Effector memory CD8-positive, alpha-beta T cell (primary cell): ENCODE results near the gene PLCD1.

Experiments
- ATAC-seq: fragments of 150-1000 bp; cut with Tn5 transposase; replicated peaks from 2 replicates; pipeline ENCODE4 v1.10.0; 2021; ENCODE audit warnings: mild to moderate bottlenecking, moderate library complexity
- DNase-seq, 3 experiments: peaks; one replicate each; pipeline ENCODE4 v3.0.0; 2021
- H3K27ac Mint-ChIP-seq, 2 donors: one replicate each; pipeline ENCODE4 v1.8.0; 2022; ENCODE audit warnings: mild to moderate bottlenecking in 2 of 2, mixed read lengths in 2 of 2, moderate library complexity in 2 of 2
- H3K27me3 Mint-ChIP-seq, 2 donors: one replicate each; pipeline ENCODE4 v1.8.0; 2022; ENCODE audit warnings: mixed read lengths in 2 of 2
- H3K36me3 Mint-ChIP-seq: one replicate; pipeline ENCODE4 v1.8.0; 2022; ENCODE audit warnings: mild to moderate bottlenecking, moderate library complexity, mixed read lengths; ENCODE audit not compliant: insufficient read depth
- H3K4me1 Mint-ChIP-seq, 2 donors: one replicate each; pipeline ENCODE4 v1.8.0; 2022; ENCODE audit warnings: low read depth in 2 of 2, mixed read lengths in 2 of 2
- H3K4me3 Mint-ChIP-seq, 2 donors: one replicate each; pipeline ENCODE4 v1.8.0; 2022; ENCODE audit warnings: mild to moderate bottlenecking in 2 of 2, mixed read lengths in 2 of 2, moderate library complexity in 2 of 2
- H3K9me3 Mint-ChIP-seq, 2 donors: one replicate each; pipeline ENCODE4 v1.8.0; 2022; ENCODE audit warnings: mixed read lengths in 2 of 2

The PLCD1 gene

DNA sequence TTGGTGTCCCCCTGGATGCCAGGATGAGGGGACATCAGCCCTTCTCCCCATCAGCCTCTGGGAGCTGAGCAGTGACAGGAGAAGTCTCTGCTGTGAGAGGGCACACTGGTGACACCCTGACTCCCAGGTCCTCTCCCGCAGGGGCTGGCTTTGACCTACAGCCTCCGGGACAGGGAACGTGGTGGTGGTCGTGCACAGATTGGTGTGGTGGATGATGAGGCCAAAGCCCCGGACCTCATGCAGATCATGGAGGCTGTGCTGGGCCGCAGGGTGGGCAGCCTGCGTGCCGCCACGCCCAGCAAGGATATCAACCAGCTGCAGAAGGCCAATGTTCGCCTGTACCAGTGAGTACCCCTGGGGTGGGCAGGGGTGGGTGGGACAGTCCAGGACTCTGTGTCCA lies 32.1 kb downstream of the PLCD1 start:
- Mint-ChIP-seq H3K27me3 (no peaks in the 10 kb centered on the region), H3K4me1 (peaks cover 53 to 56% of the 10 kb centered on the region in 2 donors), H3K9me3 (no peaks in the 10 kb centered on the region), H3K36me3 (peaks cover 18% of the 10 kb centered on the region), H3K4me3 (peak overlapping the region in 1 of 2 donors; percentile 62), H3K27ac (peak overlapping the region; percentile 89 to 92)
- DNase-seq (no peak), ATAC-seq (no peak)

GRCh38 chr3:37996785-37997301 lies 32.6 kb downstream of the PLCD1 start:
- Mint-ChIP-seq H3K27me3 (no peaks in the 10 kb centered on the region), H3K4me3 (peak overlapping the region; percentile 40 to 62), H3K9me3 (no peaks in the 10 kb centered on the region), H3K36me3 (peaks cover 15% of the 10 kb centered on the region), H3K27ac (peak overlapping the region; percentile 78 to 89), H3K4me1 (peaks cover 53 to 56% of the 10 kb centered on the region in 2 donors)
- peak; percentile 63 for ATAC-seq
- peak; percentile 80 to 84 (median 83) for DNase-seq

DNA sequence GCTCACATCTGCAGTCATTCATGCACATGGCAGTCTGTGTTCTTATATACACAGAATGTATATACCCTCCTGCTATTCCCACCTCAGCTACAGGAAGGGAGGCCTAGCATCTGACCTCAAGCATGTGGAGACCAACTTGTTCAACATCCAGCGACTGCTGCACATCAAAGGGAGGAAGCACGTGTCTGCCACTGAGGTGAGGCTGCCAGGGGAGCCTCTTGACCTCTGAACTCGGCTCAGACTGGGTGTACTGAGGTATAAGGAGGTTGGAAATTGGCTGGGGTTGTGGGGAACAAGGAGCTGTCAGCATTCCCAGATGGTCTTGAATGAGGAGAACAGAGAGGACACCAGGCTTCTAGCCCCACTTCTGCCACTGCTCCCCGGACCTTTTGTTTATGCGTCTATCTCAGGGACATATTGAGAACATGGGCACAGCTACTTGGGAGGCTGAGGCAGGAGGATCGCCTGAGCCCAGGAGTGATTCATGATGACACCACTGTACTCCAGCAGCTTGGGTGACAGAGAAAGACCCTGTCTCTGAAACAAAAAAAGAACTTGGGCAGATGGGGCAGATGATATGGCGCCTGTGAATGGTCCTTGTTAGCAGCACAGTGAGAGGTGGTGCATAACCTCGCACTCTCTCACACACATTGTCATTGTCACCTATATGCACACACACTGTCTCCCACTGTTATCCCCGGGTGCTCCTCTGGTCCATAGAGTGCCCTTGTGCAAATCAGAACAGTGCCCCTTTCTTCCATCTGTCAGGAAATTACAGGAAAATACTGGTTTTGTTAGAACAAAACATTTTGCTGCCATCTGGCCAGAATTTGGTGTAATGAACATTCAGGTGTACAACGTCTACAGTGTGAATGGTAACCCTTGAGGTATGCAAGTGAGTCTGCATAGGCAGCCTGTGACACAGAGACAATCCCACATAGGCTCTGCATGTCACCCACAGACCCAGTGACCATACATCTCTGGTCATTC lies 33.5 kb downstream of the PLCD1 start:
- DNase-seq (no peak), ATAC-seq (no peak)
- peaks cover 19% of the 10 kb centered on the region for H3K36me3 Mint-ChIP-seq
- H3K27me3 Mint-ChIP-seq = no peaks in the 10 kb centered on the region
- H3K4me1 Mint-ChIP-seq = peaks cover 53 to 56% of the 10 kb centered on the region in 2 donors
- peak overlapping the region; percentile 78 to 89 for H3K27ac Mint-ChIP-seq
- peak overlapping the region; percentile 94 to 96 for H3K4me3 Mint-ChIP-seq
- no peaks in the 10 kb centered on the region for H3K9me3 Mint-ChIP-seq

GRCh38 chr3:37994639-37994972 lies 34.8 kb downstream of the PLCD1 start:
- H3K27ac Mint-ChIP-seq = peak overlapping the region; percentile 96 to 97
- H3K4me1 Mint-ChIP-seq = peaks cover 52% of the 10 kb centered on the region in 2 donors
- H3K4me3 Mint-ChIP-seq = peak overlapping the region; percentile 94 to 96
- H3K9me3 Mint-ChIP-seq = no peaks in the 10 kb centered on the region
- H3K36me3 Mint-ChIP-seq = peaks cover 12% of the 10 kb centered on the region
- H3K27me3 Mint-ChIP-seq = no peaks in the 10 kb centered on the region
- DNase-seq (no peak), ATAC-seq (peak; percentile 1)

DNA sequence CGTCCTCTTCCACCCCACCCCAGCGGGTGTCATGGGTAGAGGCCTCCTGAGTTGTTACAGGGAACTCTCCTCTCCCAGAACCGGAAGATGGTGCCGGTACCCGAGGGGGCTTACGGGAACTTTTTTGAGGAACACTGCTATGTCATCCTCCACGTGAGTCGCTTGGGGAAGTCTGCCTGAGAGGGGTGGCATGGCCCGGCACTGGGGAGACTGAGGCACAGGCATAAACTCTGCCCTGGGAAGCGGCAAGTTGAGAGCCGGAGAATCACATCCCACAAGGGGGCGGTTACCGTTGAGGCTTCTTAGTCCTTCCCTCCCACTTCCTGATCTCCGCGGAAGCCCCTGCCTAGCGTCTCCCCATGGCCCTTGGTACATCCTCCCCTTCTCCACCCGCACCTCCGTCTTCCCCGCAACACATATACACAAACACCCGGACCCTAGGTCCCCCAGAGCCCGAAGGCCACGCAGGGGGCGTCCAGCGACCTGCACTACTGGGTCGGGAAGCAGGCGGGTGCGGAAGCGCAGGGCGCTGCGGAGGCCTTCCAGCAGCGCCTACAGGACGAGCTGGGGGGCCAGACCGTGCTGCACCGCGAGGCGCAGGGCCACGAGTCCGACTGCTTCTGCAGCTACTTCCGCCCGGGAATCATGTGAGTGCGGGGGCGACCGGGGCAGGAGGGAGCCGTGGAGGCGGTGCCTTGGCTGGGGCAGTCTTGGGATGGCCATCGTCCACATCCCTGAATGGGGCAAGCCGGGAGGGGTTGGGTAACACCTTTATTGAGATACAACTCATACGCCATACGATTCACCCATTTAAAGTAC lies 35.4 kb downstream of the PLCD1 start:
- Mint-ChIP-seq H3K27ac (peak overlapping the region; percentile 96 to 97), H3K4me1 (peaks cover 46 to 47% of the 10 kb centered on the region in 2 donors), H3K4me3 (peak overlapping the region; percentile 94 to 96), H3K9me3 (no peaks in the 10 kb centered on the region), H3K27me3 (no peaks in the 10 kb centered on the region), H3K36me3 (peaks cover 14% of the 10 kb centered on the region)
- DNase-seq (peak in 2 of 3 experiments; percentile 43 to 47), ATAC-seq (peak; percentile 55)

- Mint-ChIP-seq H3K36me3 (peaks cover 12% of the 10 kb centered on the region), H3K9me3 (no peaks in the 10 kb centered on the region), H3K27me3 (no peaks in the 10 kb centered on the region), H3K27ac (peak overlapping the region; percentile 96 to 97), H3K4me3 (peak overlapping the region; percentile 94 to 96), H3K4me1 (peaks cover 42 to 44% of the 10 kb centered on the region in 2 donors)
- no peak for DNase-seq
- ATAC-seq = no peak
Observed at GRCh38 chr3:37993460-37993819, 36.0 kb downstream of the PLCD1 start.

DNA sequence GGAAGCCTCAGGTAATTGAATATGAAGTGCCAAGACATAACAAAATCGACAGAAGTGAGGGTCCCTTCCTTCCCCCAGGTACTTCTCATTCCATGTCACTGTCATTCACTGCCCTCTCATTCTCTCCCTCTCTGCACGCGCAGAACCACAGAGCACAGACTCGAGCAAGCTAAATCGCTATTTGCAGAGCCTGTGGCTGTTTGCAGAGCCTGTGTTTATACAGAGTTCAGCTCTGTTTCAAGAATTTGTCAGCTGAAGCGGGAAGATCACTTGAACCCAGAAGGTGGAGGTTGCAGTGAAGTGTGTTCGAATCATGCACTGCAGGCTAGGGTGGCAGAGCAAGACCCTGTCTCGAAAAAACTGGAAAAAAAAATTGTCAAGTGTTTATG lies 36.4 kb downstream of the PLCD1 start:
- no peak for DNase-seq
- Mint-ChIP-seq H3K27ac (peak overlapping the region; percentile 96 to 97), H3K4me1 (peaks cover 39 to 40% of the 10 kb centered on the region in 2 donors), H3K27me3 (no peaks in the 10 kb centered on the region), H3K9me3 (no peaks in the 10 kb centered on the region), H3K36me3 (peaks cover 11% of the 10 kb centered on the region), H3K4me3 (peak overlapping the region; percentile 94 to 96)
- no peak for ATAC-seq

DNA sequence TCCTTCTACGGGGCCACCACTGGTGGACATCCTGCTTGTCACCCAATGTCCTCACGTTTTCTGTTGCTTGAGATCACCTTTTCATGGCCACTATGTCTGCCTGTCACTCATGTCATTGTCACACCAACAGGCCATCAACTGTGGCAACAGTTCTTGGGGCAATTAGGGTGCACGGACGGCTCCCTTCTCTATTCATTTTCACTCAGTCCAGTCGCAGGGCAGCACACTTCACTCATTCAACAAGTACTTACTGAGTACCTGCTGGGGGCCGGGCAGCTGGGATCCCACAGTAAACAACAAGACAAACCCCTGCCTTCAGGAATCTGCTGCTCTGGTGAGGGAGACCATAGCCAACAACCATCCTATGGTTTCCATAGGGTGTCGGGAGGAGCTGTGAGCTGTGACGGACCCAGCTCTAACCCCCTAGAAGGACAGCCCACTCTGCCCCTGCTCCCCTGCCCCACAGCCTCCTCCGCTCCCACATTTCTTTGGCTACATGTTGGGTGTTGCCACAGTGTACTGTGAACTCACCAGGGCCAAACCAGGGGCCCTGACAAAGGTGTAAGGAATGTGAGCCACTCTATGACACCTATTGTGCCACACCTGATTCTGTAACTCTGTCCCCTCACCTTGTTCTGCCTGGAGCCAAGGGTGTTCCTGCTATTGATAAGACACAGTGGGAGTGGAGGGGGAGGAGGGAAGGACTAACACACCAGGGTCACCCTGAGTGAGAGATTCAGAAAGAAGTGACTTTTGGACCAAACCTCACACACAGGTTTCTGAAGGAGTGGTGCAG lies 37.0 kb downstream of the PLCD1 start:
- no peaks in the 10 kb centered on the region for H3K9me3 Mint-ChIP-seq
- peaks cover 11% of the 10 kb centered on the region for H3K36me3 Mint-ChIP-seq
- H3K27me3 Mint-ChIP-seq = no peaks in the 10 kb centered on the region
- DNase-seq (no peak), ATAC-seq (no peak)
- peaks cover 38 to 40% of the 10 kb centered on the region in 2 donors for H3K4me1 Mint-ChIP-seq
- no peak overlapping the region for H3K4me3 Mint-ChIP-seq
- H3K27ac Mint-ChIP-seq = peak overlapping the region; percentile 96 to 97

DNA sequence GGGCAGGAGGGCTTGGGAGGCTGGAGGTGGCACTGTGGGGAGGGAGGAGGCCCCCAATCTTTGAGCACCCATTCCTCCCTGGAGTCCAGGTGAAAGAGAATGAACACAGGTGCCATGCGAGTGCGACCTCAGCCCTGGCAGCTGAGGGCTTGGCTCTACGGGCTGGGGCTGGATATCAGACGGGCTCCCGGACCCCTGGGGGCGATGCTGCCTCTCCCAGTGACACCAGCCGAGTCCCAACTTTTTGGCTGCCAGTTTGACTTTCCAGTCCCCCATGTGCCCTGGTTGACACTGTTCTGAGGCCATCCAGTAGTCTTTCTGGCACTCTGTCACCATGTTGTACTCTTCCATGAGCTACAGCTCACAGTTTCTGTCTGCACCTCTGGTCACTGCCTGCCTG lies 37.6 kb downstream of the PLCD1 start:
- Mint-ChIP-seq H3K9me3 (no peaks in the 10 kb centered on the region), H3K27ac (no peak overlapping the region), H3K4me3 (no peak overlapping the region), H3K36me3 (peaks cover 11% of the 10 kb centered on the region), H3K27me3 (no peaks in the 10 kb centered on the region), H3K4me1 (peaks cover 32 to 37% of the 10 kb centered on the region in 2 donors)
- ATAC-seq (no peak), DNase-seq (no peak)

- no peak overlapping the region for H3K4me3 Mint-ChIP-seq
- no peaks in the 10 kb centered on the region for H3K27me3 Mint-ChIP-seq
- H3K4me1 Mint-ChIP-seq = peaks cover 25 to 30% of the 10 kb centered on the region in 2 donors
- ATAC-seq (no peak), DNase-seq (no peak)
- no peak overlapping the region for H3K27ac Mint-ChIP-seq
- H3K36me3 Mint-ChIP-seq = peaks cover 11% of the 10 kb centered on the region
- H3K9me3 Mint-ChIP-seq = no peaks in the 10 kb centered on the region
Observed at GRCh38 chr3:37991109-37991508, 38.3 kb downstream of the PLCD1 start.

DNA sequence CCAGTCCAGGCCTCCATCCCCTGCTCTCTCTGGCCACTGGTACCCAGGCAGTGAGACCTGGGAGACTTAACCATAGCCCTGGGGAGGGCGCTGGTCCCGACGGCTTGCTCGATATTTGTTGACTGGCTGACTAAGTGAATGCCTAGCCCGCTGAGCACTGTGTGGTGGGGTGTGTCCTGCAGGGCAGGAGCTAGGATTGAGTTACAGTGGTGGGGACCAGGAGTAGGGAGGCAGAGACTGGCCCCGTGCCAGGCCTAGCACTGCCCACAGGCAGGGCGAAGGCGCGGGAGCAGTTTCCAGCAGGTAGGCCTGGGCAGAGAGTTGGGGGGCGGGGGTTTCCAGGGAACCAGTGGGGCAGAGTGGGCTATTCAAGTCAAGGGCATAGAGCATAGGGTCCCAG lies 38.9 kb downstream of the PLCD1 start, which contains the start of gene VILL:
Gene VILL (plus strand): TSS at position 260 of the 400 bp plus-strand sequence. CDS start 2,887 bp downstream, outside the sequence.
- Mint-ChIP-seq H3K27ac (peak within 1 kb of the TSS in 1 of 2 donors; percentile 76), H3K4me1 (peaks cover 20 to 24% of the 10 kb centered on the region in 2 donors), H3K36me3 (peaks cover 11% of the 10 kb centered on the region), H3K9me3 (no peaks in the 10 kb centered on the region), H3K4me3 (no peak within 1 kb of the TSS), H3K27me3 (peaks cover 0 to 5% of the 10 kb centered on the region in 2 donors)
- DNase-seq (no peak), ATAC-seq (no peak)

- H3K27me3 Mint-ChIP-seq = peaks cover 0 to 11% of the 10 kb centered on the region in 2 donors
- peaks cover 11% of the 10 kb centered on the region for H3K36me3 Mint-ChIP-seq
- no peak for ATAC-seq
- peaks cover 15 to 19% of the 10 kb centered on the region in 2 donors for H3K4me1 Mint-ChIP-seq
- no peak overlapping the region for H3K4me3 Mint-ChIP-seq
- no peak for DNase-seq
- H3K27ac Mint-ChIP-seq = peak overlapping the region in 1 of 2 donors; percentile 76
- H3K9me3 Mint-ChIP-seq = no peaks in the 10 kb centered on the region
Observed at GRCh38 chr3:37989821-37990480, 39.5 kb downstream of the PLCD1 start.
